Kidney (tissue), 14 donors: ENCODE measurements around the gene NIPSNAP3A. TPM values are rescaled to one million over a fixed set of nuclear protein-coding genes. Genes with fewer than 3 reads are reported as not detected.

Source experiments
- DNase-seq, 5 donors: peaks; one replicate each; pipeline ENCODE4 v3.0.0-alpha.2; 2013 to 2020
- FAIRE-seq: peaks from 2 replicates; lab custom pipeline; 2012; peaks lifted over from hg19 to GRCh38; lab: Jason Lieb, UNC
- H3K27ac ChIP-seq, 2 donors: one replicate each; pipeline ENCODE4 v1.7.0; 2013; ENCODE audit warnings: low read depth in 2 of 2, low read length in 2 of 2, inconsistent platforms in 1 of 2
- H3K27me3 ChIP-seq: one replicate; pipeline ENCODE4 v1.7.1; 2013; ENCODE audit warnings: low read length, inconsistent platforms; ENCODE audit not compliant: control insufficient read depth, insufficient read depth
- H3K36me3 ChIP-seq, 3 donors: one replicate each; pipeline versions ENCODE4 v1.7.0 to v1.7.1; 2013; ENCODE audit warnings: low read length in 3 of 3, control low read depth in 1 of 3, inconsistent platforms in 1 of 3; ENCODE audit not compliant: insufficient read depth in 3 of 3, control insufficient read depth in 2 of 3
- H3K4me1 ChIP-seq, 3 donors: one replicate each; pipeline versions ENCODE4 v1.7.0 to v1.7.1; 2013; ENCODE audit warnings: low read length in 3 of 3, inconsistent platforms in 1 of 3, low read depth in 1 of 3; ENCODE audit not compliant: control insufficient read depth in 2 of 3, insufficient read depth in 2 of 3
- H3K4me3 ChIP-seq, 3 donors: one replicate each; pipeline versions ENCODE4 v1.7.0 to v1.8.1; 2013; ENCODE audit warnings: low read length in 3 of 3, control low read depth in 1 of 3, inconsistent platforms in 1 of 3
- H3K9ac ChIP-seq, 3 donors: one replicate each; pipeline versions ENCODE4 v1.7.0 to v1.7.1; 2013; ENCODE audit warnings: low read length in 3 of 3, control low read depth in 1 of 3, inconsistent platforms in 1 of 3
- H3K9me3 ChIP-seq, 3 donors: one replicate each; pipeline versions ENCODE4 v1.7.0 to v1.7.1; 2013; ENCODE audit warnings: low read length in 3 of 3, control low read depth in 1 of 3, inconsistent platforms in 1 of 3; ENCODE audit not compliant: control insufficient read depth in 2 of 3, insufficient read depth in 1 of 3
- intact Hi-C: fragments of 100-400 bp; cut with DNase I; formaldehyde crosslinking; loops from one replicate; pipeline ENCODE4 v1.11.1; 2022
- polyA plus RNA-seq: library from polyadenylated mRNA; stranded (reverse); fragments of 350-450 nt; fragmentation: Illumina TruSeq; extraction: RNeasy Lipid Tissue Mini Kit (QIAGEN cat#74804); gene quantifications from one replicate; pipeline ENCODE4 v1.2.3, GENCODE V29; 2014; ENCODE audit warnings: low read depth, low replicate concordance; ENCODE audit not compliant: insufficient read depth
- total RNA-seq: library from RNA; stranded (reverse); fragmentation: NEBNext Ultra II Directional; extraction: Animal tissue kit (Norgen Biotek cat#: 25700); gene quantifications from one replicate; pipeline ENCODE4 v1.2.1, GENCODE V29; 2021
- TF ChIP-seq, protein P1 (sequence below): IDR thresholded peaks from 3 replicates; pipeline ENCODE4 v1.5.1; 2012; ENCODE audit warnings: mild to moderate bottlenecking, moderate library complexity, borderline replicate concordance; ENCODE audit not compliant: insufficient read depth; ENCODE audit errors: extremely low read depth
- donor health status: control.
- donor health status: control.
- donor health status: control.
- donor health status: control.
- donor health status: control.
- donor health status: DM: yes; HTN: yes; CAD: no.
- donor health status: Normal renal cell carcinoma (clear cell type).

NIPSNAP3A gene
- total and polyA plus RNA-seq, 2 donors from 2014 or later = 27.9 to 31.2 TPM

DNA sequence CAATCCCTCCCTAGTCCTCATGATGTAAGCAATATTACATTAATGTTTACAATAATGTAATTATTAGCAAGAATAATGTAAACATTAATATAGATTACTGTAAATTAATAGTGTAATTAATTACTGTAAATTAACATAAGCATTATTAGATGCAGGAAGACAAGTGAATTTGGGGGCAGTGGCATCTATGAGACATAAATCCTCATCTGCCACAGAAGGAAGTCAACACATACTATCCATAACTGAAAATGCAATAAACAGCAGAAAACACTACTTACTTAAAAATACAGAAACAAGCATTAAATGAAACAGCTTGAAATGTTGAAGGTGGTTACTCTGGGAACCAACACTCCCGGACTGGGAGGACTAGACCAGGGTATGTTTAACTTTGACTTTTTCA, 685 bp upstream of the NIPSNAP3A start:
- Histone ChIP-seq H3K9ac (peak overlapping the region; percentile 76 to 90 (median 82)), H3K27ac (no peak overlapping the region), H3K27me3 (no peaks in the 10 kb centered on the region), H3K4me1 (peaks cover 3 to 7% (median 4%) of the 10 kb centered on the region in 3 donors), H3K36me3 (no peaks in the 10 kb centered on the region), H3K4me3 (peak overlapping the region; percentile 80 to 98 (median 87)), H3K9me3 (no peaks in the 10 kb centered on the region)
- intact Hi-C loops = no loop called here
- TF ChIP-seq, protein P1, sequence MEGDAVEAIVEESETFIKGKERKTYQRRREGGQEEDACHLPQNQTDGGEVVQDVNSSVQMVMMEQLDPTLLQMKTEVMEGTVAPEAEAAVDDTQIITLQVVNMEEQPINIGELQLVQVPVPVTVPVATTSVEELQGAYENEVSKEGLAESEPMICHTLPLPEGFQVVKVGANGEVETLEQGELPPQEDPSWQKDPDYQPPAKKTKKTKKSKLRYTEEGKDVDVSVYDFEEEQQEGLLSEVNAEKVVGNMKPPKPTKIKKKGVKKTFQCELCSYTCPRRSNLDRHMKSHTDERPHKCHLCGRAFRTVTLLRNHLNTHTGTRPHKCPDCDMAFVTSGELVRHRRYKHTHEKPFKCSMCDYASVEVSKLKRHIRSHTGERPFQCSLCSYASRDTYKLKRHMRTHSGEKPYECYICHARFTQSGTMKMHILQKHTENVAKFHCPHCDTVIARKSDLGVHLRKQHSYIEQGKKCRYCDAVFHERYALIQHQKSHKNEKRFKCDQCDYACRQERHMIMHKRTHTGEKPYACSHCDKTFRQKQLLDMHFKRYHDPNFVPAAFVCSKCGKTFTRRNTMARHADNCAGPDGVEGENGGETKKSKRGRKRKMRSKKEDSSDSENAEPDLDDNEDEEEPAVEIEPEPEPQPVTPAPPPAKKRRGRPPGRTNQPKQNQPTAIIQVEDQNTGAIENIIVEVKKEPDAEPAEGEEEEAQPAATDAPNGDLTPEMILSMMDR = no peak
- DNase-seq (no peak), FAIRE-seq (no peak)

DNA sequence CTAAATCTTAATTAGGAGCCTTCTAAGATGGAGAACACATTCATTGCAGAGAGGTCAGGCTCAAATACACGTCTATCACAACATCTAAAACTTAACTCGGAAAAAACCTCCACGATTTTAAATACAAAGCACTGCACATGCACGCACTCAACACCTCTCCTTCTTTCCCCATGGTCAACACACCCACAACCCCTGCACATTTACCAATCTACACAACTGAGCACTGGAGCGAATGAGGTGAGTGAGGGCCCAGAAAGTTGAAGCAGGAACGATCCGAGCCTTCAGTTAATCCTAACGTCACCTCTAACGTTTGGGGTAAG, 278 bp upstream of the NIPSNAP3A start:
- no peak for FAIRE-seq
- H3K27me3 ChIP-seq = no peaks in the 10 kb centered on the region

DNA sequence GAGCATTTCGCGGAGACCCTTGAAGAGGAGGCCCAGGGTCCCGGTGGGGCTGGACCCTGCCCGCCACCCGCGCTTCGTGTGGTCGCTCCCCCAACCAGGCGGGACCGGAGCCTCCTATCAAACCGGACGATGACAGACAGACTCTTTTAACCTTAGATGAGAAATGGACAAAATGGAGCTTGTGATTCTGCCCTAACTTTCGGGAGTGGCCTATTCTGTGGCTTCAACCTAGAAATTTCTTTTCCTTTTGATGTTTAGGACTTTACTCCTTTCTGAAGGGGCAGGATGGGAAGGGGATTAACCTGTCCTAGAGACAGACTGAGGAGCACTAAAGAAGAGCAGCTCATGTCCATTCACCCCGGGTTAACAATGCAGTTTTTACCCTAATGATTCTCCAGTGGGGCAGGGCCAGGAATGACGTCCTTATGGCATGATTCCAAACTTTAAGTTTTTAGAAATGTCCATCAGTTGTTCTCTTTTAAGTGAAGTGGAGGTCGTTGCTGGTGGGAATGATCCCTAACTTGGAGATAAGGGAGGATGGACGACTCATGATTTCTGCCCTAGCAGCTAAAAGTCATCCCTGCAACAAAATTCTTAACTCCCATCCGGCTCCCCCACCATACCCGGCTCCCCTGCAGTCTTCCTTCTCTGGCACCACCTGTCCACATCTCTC, 1.0 kb downstream of the NIPSNAP3A start:
- intact Hi-C loops = no loop called here
- Histone ChIP-seq H3K27ac (peak overlapping the region; percentile 89 to 92), H3K4me1 (peaks cover 3 to 7% (median 4%) of the 10 kb centered on the region in 3 donors), H3K36me3 (peaks cover 0 to 5% (median 0%) of the 10 kb centered on the region in 3 donors), H3K9me3 (no peaks in the 10 kb centered on the region), H3K9ac (peak overlapping the region; percentile 50 to 90 (median 82)), H3K4me3 (peak overlapping the region; percentile 80 to 98 (median 87)), H3K27me3 (no peaks in the 10 kb centered on the region)
- TF ChIP-seq, protein P1 = no peak
- DNase-seq = peak in 2 of 5 donors; percentile 58 to 63
- no peak for FAIRE-seq

More for the DNA sequence above, 278 bp upstream of the NIPSNAP3A start:
- peaks cover 3 to 7% (median 4%) of the 10 kb centered on the region in 3 donors for H3K4me1 ChIP-seq
- no peak for DNase-seq
- H3K9ac ChIP-seq = peak overlapping the region; percentile 76 to 90 (median 82)
- peak overlapping the region; percentile 80 to 98 (median 87) for H3K4me3 ChIP-seq
- peak overlapping the region; percentile 34 to 89 for H3K27ac ChIP-seq
- H3K9me3 ChIP-seq = no peaks in the 10 kb centered on the region
- H3K36me3 ChIP-seq = peaks cover 0 to 3% (median 0%) of the 10 kb centered on the region in 3 donors
- TF ChIP-seq, protein P1 = no peak
- intact Hi-C loops = no loop called here
